GM18861 (cell line): ENCODE data around the gene CRIP1.

Experiments
- ATAC-seq: cut with Tn5 transposase; IDR thresholded peaks from one replicate; pipeline ENCODE4 v1.9.1; 2021; ENCODE audit not compliant: unreplicated experiment

CRIP1 gene

DNA sequence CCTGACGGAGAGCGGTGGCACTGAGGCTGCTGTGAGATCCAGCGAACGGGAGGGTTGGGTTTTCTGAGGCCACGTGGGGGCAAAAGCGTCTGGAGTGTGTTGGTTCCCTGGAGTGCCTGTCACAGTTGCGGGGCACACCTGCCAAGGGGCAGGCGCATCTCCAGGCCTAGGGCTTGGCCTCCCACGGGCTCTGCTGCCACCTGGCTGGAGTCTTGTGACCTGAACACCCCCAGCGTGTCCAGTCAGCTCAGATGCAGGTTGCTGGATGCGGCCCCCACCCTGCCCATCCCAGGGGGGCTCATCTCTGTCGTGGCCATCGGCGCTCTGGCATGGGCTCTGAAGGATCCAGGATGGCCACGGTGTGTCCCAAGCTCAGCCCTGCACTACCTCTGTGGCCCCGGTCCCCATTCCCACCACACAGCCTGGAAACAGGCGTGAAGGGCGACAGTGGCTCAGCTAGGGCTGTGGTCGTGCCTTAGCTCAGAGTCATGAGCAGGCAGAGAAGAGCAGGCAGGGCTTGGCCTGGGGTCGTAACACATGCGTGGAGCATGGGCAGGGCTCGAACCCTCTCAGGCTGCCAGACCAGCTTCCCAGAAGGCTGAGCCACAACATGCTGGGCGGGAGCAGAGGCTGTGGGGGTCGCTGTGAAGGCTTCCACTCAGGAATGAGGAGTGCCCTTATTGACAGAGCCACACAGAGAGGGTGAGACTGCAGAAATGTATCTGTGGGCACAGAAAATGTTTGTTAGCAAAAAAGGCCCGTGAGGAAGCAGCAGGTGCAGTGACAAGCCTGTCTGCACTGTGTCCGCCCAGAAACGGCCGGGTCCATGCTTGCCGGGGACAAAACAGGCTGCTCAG lies 35.6 kb upstream of the CRIP1 start:
- ATAC-seq = no peak

DNA sequence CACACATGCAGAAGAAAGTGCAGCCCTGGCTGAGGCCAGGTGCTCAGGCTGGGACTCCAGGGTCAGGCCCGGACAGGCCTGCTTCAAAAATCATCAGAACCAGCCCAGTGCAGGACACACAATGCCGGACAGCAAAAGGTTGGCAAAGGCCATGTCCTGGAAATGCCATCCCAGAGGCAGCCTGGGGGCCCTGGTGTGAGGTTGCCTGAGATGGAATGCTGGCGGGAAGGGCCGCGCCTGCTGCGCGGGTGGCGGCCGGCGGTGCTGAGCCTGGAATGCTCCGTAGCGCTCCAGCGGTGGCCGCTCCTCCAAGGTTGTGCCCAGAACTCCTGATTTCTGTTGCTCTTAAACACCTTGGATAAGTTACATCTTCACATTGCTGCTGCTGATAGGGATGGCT lies 33.7 kb upstream of the CRIP1 start:
- no peak for ATAC-seq

DNA sequence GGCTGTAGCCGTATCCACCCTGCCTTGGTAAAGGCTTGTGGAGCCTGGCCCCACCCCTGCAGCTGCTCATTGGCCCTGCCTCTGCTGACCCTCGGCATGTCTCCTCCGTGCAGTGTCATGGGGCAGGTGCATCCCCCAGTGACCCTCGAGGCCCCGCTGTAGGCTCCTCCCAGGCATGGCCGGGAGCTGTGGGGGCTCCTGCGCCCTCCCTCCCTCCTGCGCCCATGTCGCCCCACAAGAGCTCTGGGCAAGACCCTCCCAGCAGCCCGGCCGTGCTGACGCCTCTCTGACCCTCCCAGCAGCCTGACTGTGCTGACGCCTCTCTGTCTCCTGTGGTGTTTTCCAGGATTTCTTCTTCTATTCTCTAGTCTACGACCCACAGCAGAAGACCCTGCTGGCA lies 32.8 kb upstream of the CRIP1 start:
- ATAC-seq = no peak

DNA sequence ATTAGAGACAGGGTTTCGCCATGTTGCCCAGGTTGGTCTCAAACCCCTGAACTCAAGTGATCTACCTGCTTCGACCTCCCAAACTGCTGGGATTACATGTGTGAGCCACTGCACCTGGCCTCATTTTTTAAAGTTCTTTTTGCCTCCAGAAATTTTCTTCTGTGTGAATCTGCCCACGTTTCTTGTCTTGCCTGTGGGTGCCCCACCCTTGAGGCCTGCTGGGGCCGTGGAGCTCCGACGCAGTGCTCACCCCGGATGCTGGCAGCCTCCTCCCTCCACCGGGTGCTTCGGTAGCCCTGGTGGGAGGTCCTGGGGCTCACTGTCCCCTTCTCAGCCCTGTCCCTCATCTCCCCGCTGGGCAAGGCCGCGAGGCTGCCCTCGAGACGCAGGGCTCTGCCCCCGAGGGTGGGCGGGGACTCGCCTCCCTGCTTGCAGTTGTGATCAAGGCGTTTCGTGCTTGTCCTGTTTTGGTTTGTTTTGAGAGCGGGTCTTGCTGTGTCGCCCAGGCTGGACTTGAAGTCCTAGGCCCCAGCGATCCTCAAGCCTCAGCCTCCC lies 31.5 kb upstream of the CRIP1 start:
- ATAC-seq = no peak

DNA sequence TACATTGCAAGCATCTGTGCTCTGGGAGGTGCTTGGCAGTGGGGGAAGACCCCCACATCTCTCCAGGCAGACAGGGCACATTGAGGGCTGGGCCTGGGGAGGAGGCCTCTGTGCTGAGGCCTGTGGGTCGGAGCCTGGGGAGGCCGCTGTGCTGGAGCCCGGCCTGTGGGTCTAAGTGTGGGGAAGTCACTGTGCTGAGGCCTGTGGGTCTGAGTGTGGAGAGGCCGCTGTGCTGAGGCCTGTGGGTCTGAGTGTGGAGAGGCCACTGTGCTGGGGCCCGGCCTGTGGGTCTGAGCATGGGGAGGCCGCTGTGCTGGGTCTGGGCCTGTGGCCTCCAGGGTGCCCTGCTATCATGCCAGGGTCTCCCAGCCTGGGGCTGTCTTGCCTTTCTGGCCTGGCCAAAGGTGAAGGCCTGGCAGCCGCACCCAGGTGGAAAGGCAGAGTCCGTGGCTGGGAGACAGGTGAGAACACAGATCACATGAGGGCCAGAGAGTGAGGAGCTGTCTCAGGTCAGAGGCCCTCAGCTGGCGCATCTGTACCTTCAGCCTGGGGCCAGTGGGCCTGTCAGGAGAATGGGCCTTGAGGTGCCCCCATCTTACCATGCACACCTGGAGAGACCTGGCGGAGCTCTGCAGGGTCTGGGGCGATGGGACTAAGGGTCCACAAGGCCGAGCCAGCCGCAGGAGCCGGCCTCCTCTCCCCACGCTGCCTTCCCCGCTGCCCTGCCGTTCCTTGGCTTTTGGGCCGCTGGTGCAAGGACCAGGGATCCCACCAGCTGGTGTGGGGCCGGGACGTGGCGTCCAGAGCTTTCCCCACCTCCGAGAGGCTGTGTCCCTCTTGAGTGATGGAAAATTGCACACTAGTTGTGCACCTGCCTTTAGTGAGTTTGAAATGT lies 30.7 kb upstream of the CRIP1 start:
- ATAC-seq = no peak

DNA sequence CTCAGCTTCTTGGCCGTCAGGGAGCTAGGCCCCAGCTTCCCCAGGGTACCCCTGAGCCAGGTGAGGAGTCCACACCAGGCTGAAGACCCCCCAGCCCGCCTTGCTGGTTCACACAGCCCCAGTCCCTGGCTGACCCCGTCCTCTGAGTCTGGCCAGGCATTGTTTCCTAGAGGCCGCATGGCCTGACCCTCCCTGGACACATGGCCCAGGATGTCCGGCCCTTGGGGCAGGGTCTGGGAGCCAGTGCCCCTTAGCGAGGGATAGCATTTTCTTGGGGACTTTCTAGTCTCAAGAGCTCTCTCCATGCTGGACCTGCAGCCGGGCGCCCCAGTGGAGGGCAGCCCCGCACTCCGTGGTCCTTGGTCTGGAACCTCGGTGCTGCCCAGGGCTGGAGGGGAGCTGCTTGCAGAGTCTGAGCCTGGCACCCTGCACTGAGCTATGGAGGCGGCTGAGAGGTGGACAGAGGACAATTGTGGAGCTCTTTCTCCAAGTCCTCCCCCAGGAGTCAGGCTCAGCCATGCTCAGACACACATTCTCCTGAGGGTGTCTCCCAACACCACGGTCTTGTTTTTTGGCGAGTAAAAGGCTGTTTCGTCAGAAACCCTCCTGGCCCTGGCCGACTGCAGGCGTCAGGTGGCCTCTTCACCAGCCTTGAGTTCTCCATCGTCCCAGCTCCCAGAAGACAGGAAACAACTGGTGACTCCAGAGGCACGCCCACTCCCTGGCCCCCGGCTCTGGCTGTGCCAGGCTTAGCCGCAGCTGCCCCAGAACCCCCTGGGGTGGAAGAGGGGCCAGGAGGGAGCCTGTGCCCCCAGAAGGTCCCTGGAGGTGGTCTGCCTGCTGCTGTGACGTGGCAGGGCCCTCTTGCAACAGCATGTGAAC lies 29.7 kb upstream of the CRIP1 start:
- ATAC-seq = no peak

DNA sequence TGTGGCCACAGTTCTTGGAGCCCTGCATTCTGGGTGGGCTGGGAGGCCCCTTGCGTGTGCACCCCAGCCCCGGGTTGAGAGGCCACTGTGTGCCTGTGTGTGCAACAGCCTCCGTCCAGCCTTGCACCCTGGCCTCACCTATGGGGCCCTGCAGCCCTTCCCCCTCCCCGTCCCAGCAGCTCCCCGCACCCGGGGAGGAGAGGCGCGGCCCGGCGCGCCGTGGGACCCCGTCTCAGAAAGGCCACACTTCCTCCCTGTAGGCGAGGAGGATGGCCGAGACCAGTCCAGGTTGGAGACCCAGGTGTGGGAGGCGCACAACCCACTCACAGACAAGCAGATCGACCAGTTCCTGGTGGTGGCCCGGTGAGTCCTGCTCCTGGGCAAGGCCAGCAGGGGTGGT lies 28.7 kb upstream of the CRIP1 start:
- no peak for ATAC-seq

DNA sequence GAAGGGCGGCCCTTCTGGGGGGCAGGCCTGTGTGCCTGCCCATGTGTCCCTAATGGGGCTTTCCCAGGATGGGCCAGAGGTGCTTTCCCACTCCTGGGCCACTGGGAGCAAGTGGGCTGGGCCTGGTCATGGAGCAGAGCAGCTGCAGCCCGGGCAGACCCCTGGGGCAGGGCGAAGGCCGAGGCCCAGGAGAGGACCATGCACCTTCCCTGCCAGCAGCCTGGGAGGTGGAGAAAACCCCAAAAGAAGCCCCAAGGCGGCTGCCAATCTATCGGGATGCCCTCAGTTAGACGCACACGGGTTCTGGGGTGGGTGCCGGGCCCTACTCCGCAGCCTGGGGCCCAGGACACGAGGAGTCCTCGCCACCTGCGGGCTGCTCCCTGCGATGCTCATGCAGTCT lies 28.1 kb upstream of the CRIP1 start:
- ATAC-seq = no peak

DNA sequence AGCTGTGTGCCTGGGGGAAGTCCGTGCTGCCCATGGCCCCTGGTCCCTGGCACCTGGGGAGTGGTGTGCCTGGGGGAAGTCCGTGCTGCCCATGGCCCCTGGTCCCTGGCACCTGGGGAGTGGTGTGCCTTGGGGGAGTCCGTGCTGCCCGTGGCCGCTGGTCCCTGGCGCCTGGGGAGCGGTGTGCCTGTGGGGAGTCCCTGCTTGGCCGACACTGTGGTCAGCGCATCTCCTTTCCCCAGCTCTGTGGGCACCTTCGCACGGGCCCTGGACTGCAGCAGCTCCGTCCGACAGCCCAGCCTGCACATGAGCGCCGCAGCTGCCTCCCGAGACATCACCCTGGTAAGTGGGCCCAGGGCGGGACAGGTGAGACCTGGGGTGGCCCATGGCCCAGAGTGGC lies 26.6 kb upstream of the CRIP1 start:
- no peak for ATAC-seq

DNA sequence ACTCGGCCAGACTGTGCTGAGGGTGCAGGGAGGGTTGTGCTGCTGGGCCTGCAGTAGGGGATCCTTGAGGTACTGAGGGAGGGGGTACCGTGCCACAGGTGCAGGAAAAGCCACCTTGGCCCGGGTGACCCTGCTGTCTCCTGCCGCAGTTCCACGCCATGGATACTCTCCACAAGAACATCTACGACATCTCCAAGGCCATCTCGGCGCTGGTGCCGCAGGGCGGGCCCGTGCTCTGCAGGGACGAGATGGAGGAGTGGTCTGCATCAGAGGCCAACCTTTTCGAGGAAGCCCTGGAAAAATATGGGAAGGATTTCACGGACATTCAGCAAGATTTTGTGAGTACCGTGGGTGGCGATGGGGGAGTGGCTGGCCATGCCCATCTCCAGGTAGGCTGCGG lies 26.1 kb upstream of the CRIP1 start:
- ATAC-seq = no peak

DNA sequence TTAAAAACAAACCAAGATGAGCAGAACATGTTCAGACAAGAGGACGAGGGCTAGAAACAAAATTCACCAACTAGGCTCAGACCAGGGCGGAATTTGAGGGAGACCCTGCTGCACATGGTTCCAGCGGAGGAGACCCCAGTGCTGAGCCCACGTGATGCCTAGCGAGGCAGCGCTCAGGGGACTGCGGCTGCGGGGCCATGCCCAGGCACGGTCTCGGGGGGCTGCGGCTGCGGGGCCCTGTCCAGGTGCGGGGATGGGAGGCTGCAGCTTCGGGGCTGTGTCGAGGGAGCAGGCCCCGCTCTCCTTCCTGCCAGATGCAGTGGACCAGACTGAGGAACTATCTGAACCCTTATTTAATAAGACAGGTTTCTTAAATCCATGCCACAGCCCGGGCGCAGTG lies 24.8 kb upstream of the CRIP1 start:
- no peak for ATAC-seq

DNA sequence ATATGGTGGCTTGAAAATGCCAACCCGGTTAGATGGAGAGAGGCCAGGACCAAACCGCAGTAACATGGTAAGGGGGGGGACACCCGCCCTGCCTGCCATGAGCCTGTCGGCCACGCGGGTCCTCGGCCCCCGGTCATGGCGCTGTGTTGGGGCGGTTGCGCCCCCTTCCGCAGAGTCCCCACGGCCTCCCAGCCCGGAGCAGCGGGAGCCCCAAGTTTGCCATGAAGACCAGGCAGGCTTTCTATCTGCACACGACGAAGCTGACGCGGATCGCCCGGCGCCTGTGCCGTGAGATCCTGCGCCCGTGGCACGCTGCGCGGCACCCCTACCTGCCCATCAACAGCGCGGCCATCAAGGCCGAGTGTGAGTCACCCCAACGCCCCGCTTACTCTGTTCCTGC lies 22.2 kb upstream of the CRIP1 start:
- ATAC-seq = no peak

DNA sequence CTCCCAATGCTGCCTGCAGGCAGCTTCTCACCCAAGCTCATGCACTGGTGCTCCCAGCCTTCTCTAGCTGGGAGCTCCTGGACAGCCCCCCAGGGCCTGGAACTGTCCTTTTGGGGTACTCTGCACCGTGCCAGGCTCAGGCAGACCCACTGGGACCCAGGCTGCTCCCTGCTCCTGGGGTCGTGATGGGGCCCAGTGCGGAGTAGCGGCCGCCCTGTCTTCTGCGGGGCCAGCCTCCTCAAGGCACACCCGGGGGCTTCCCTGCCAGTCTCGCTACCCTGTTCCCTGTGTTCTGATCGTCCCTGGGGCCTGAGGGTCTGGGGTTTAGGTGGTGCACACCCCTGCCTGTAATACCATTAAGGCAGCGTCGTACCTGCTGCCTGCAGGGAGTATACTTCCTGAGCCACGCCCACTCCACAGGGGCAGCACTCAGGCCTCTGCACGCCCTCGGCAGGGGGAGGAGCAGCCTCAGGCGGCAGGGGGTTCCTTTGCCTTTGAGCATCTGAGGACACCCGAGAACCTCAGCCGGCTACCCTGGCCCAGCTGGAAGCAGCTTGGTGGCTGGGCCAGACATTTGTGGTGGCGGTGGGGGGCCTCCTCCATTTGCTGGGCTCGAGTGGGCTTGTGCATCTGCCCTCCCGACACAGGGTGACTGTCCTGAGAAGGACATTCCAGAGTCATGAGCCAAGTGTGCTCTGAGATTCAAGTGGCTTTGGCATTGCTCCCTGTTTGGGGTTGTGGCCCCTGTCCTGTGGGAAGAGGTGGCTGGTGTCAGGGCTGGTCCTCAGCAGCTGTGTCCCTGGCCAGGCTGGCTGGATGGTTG lies 21.3 kb upstream of the CRIP1 start:
- no peak for ATAC-seq

DNA sequence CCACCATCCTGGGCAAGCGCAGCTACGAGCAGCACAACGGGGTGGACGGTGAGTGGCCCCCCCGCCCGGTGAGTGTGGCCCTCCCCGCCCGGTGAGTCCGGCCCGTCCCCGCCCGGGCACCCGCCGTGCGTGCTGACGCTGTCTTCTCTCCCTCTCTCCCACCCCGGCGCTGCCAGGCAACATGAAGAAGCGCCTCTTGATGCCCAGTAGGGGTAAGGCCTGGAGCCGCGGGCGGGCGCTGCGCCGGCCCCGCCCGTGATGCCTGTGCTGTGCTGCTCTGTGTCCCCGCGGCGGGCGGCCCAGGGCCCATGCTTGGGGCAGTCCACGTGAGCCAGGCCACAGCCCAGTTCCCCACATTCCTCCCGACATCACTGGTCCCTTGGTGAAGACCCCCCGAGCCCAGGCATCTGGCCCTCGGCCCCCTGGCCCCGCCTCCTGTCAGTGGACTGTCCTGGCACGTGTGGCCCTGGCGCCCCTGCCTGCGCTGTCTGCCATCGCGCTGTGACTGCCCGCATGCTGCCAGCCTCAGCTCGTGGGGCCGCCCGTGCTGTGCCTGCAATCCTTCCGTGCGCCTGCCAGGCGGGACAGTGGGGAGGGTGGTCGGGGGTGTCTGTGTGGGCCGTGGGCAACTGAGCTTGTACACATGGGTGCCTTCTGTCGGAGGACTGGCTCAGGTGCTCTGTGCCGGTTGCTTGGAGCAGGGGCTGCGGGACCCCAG lies 20.0 kb upstream of the CRIP1 start:
- ATAC-seq = no peak

DNA sequence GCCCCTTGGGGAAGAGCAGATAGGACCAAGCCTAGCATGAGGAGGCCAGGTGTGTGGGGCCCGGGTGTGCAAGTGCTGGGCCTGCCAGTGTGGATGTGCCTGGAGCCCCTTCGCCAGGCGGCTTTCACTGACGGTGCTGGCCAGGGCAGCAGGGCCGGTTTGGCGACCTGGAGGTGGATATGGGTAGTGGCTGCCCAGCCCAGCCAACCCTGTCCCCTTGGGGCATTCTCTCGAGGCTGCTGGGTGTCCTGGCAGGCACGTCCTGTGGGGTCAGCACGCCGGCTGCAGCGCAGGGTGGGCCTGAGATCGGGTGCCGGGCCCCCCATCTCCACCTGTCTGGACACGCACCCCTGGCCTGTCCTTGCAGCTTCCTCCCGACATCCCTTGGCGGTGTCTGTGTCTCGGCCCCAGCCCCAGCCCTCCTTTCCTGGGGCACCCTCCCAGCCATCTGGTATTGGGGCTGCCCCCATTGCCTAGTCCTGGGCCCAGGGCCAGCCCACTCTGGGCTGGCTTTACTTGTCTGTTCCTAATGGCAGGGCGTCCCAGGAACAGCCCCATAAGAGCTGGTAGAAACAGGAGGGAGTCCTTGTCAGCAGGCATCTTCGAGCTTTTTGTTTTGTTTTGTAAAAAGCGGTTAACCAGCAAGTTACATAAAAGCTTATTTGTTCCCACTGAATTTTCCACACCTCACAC lies 19.3 kb upstream of the CRIP1 start:
- no peak for ATAC-seq

DNA sequence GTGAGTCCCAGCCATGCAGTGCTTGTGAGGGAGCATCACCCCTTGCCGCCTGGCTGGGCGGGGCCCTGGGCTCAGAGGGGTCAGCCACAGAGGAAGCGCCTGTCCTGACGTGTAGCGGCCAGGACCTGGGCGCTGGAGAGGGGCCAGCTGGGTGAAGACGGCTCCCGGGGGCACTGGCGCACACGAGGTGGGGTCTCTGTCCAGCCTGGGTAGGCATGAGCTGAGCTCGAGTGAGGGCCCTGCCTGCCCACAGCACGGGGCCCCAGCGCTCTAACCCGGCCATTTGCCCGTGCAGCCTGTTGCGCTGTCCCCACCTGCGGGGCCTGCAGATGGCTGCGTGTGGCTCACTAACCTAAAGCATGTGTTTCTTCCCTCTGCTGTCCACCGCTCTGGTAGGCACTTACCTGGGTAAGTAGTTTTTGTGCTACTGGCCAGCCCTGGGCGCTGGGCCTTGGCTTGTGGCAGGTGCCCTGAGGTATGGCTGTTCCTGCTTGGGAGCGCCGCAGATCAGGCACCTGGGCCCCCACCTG lies 18.7 kb upstream of the CRIP1 start:
- ATAC-seq = no peak

DNA sequence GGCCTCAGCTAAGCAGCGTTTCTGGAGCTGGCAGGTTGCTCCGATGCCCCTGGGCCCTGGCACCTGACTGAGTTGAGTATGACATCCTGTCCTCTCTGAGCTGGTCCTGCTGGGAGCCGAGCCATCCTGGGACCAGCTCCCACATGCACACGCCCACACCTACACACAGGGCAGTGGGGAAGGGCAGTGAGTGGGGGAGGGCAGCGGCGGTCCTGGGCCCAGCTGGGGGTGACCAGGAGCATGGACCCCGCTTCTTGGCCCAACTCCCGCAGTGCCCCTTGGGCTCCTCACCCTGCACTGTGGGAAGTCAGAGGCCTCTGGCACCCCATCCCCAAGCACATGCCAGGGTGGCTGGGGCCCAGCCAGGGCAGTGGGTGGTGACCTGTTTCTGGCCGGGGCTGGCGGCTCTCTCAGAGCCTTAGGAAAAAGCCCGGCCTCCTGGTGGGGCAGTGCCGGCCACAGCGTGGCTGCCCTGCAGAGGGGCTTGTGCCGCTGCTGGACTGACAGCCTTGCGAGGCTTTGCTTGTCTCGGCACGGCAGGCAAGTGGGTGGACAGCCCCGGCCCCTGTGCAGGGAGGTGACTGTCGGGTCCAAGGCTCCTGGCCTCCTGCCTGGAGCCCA lies 18.0 kb upstream of the CRIP1 start:
- no peak for ATAC-seq
